Fibroblast of villous mesenchyme (primary cell): Measurements from ENCODE around the gene NOL8. TPM values are rescaled to one million over a fixed set of nuclear protein-coding genes. Genes with fewer than 3 reads are reported as not detected.

Source experiments
- DNase-seq: peaks from one replicate; pipeline ENCODE4 v3.0.0-alpha.2; 2010; ENCODE audit warnings: low read depth
- H3K4me3 ChIP-seq: 2 replicates; pipeline ENCODE4 v1.5.1; 2011; ENCODE audit warnings: low read depth, mild to moderate bottlenecking, low read length
- CTCF ChIP-seq: IDR thresholded peaks from 2 replicates; pipeline ENCODE4 v1.5.1; 2012; ENCODE audit warnings: low read depth, mild to moderate bottlenecking, low read length; ENCODE audit not compliant: insufficient read depth
- small RNA-seq: library from RNA; depleted of rRNA; stranded (forward); fragments of <200 nt; gene quantifications from one replicate; pipeline ENCODE3, GENCODE V24; 2012
- total RNA-seq: library from RNA; depleted of rRNA; stranded (reverse); fragments of >200 nt; gene quantifications from 2 replicates; pipeline ENCODE4 v1.2.3, GENCODE V29; 2012

Gene NOL8
- total RNA-seq, 1 donor = 24.2 TPM

DNA sequence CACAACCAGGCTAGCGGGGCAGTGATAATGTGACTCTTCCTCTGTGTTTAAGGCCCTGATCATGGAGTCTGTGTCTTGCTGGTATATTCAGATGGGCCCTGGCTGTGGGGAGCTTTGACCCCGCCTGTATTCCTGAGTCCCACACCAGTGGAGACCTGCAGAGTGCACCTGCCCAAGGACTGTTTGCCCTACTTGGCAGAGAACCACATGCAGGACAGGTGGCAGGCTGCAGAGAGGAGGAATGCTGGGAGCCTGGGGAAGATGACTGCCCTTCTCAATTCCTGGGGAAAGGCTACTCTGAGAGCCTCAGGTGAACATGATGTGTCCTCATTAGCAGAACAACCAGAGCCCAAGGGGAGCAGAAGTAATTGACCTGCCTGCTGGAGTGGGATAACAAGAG lies 67.8 kb downstream of the NOL8 start:
- DNase-seq = no peak
- TF ChIP-seq CTCF = no peak

GRCh38 chr9:92254381-92255337 lies 70.5 kb downstream of the NOL8 start:
- no peak for TF ChIP-seq CTCF
- DNase-seq = no peak
- H3K4me3 ChIP-seq = no peak overlapping the region

More for the DNA sequence above, 67.8 kb downstream of the NOL8 start:
- no peak overlapping the region for H3K4me3 ChIP-seq

GRCh38 chr9:92253656-92254055 lies 71.5 kb downstream of the NOL8 start:
- TF ChIP-seq CTCF = no peak
- no peak overlapping the region for H3K4me3 ChIP-seq
- no peak for DNase-seq

DNA sequence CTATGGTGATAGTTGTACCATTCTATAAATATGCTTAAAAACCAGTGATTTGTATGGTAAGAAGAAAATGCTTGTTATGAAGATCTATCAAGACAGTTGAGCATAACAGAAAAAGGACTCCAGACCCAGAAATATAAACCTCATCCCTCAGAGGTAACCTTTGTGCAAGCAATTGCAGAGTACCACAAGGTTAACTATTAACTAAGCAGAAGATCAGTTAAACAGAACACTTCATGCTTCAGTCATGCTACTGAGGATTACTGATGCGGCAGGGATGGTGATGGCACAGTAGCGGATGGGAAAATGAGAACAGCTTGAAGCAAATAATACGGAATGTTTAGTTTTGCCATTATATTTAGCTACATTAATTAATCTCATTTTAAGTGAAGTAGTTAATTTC lies 77.2 kb downstream of the NOL8 start:
- no peak for TF ChIP-seq CTCF
- no peak overlapping the region for H3K4me3 ChIP-seq
- DNase-seq = no peak

Small RNAs within 50 kb of the gene (small RNA-seq; reads per million reads assigned to genes)
- not detected for gene MIR3651
- 22.8 reads per million, percentile 94 among the genes with 10 or more reads in this experiment for gene SNORA84

Other genes with a start within 250 kb of the NOL8 start
- gene SPTLC1, start 209.9 kb downstream of the NOL8 start, total RNA-seq = 110 and 132 TPM in 2 replicates
- 377 and 457 TPM in 2 replicates for gene IARS1, start 31.7 kb downstream of the NOL8 start, total RNA-seq
- 2.2 and 2.6 TPM in 2 replicates for gene CENPP, start 603 bp upstream of the NOL8 start, total RNA-seq
- not detected in 2 replicates for gene OGN, start 79.2 kb upstream of the NOL8 start, total RNA-seq
- gene OMD, start 99.1 kb upstream of the NOL8 start, total RNA-seq = not detected in 2 replicates
- gene ASPN, start 157.2 kb upstream of the NOL8 start, total RNA-seq = 1.6 and 3.9 TPM in 2 replicates
- 2.3 and 2.6 TPM in 2 replicates for gene ECM2, start 210.6 kb upstream of the NOL8 start, total RNA-seq